Measurements from ENCODE around the gene CCDC178. TPM values are rescaled to one million over a fixed set of nuclear protein-coding genes. Genes with fewer than 3 reads are reported as not detected.

The CCDC178 gene
- polyA plus RNA-seq, 1 donor from 2014 or later = not detected

- Histone ChIP-seq H3K79me2 (replicated peaks; ENCODE audit: insufficient read depth, low read length) (no peaks in the 10 kb centered on the region), H3K9ac (ENCODE audit: low read length) (no peak overlapping the region), H3K27ac (ENCODE audit: low read length) (no peak overlapping the region), H3K4me2 (ENCODE audit: low read length) (no peak overlapping the region), H3K4me3 (ENCODE audit: low read length) (no peak overlapping the region), H3F3A (ENCODE audit: insufficient read depth, low read length, poor library complexity, severe bottlenecking) (no peaks in the 10 kb centered on the region), H4K20me1 (ENCODE audit: insufficient read depth) (no peaks in the 10 kb centered on the region), H3K9me2 (ENCODE audit: insufficient read depth, low read length) (no peaks in the 10 kb centered on the region), H3K27me3 (ENCODE audit: insufficient read depth, low read depth, low read length) (no peaks in the 10 kb centered on the region), H2AFZ (ENCODE audit: low read depth, low read length) (no peak overlapping the region), H3K9me3 (ENCODE audit: low read length) (no peaks in the 10 kb centered on the region), H3K36me3 (ENCODE audit: insufficient read depth, low read length) (no peaks in the 10 kb centered on the region)
- TF ChIP-seq CTCF (IDR thresholded peaks at IDR 0.05; ENCODE audit: poor library complexity, severe bottlenecking) = no peak
- TF ChIP-seq REST (IDR thresholded peaks at IDR 0.05; ENCODE audit: borderline replicate concordance) = peak; percentile 22
Observed at GRCh38 chr18:32911660-32912284, 528.7 kb downstream of the CCDC178 start.

DNA sequence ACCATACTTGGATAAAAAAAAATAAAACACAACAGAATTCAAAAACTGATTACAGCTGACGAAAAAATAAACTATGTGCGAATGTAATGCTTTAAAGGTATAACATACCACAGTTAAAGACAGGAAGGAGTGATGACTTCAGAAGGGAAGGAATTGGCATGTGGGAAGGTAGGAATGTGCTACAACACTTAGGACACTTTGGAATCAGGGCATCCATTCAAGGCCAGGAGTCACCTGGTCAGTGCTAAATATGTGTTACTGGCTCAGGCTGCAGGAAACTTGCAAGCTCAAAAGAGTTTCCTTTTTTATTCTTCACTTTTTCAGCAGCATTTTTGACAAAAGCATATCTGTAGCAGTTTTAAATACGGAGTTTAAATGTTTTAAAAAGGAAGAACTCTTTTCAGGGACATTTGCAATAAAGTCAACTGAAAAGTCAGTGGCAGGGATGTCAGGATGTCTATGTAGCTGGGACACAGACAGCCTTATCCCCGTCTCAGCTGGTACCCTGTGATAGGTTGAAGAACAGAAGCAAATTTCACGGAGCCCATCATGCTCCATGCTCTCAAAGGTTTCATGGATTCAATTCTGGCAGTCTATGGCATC is 529.7 kb downstream of the CCDC178 start:
- Histone ChIP-seq H3K9me2 (ENCODE audit: insufficient read depth, low read length) (no peaks in the 10 kb centered on the region), H3K9ac (ENCODE audit: low read length) (no peak overlapping the region), H3K4me3 (ENCODE audit: low read length) (no peak overlapping the region), H3K79me2 (replicated peaks; ENCODE audit: insufficient read depth, low read length) (no peaks in the 10 kb centered on the region), H3K36me3 (ENCODE audit: insufficient read depth, low read length) (no peaks in the 10 kb centered on the region), H2AFZ (ENCODE audit: low read depth, low read length) (no peak overlapping the region), H3K27ac (ENCODE audit: low read length) (no peak overlapping the region), H3K27me3 (ENCODE audit: insufficient read depth, low read depth, low read length) (no peaks in the 10 kb centered on the region), H3K9me3 (ENCODE audit: low read length) (no peaks in the 10 kb centered on the region), H3F3A (ENCODE audit: insufficient read depth, low read length, poor library complexity, severe bottlenecking) (no peaks in the 10 kb centered on the region), H4K20me1 (ENCODE audit: insufficient read depth) (no peaks in the 10 kb centered on the region), H3K4me2 (ENCODE audit: low read length) (no peak overlapping the region)
- TF ChIP-seq TAF1 (IDR thresholded peaks at IDR 0.05; ENCODE audit: low read depth) (no peak), EP300 (conservative IDR thresholded peaks at IDR 0.05; ENCODE audit: poor library complexity, severe bottlenecking) (no peak), POLR2AphosphoS5 (IDR thresholded peaks at IDR 0.05) (no peak), MXI1 (conservative IDR thresholded peaks at IDR 0.05; ENCODE audit: poor library complexity, severe bottlenecking) (no peak), EZH2 (IDR thresholded peaks at IDR 0.05; ENCODE audit: borderline replicate concordance, insufficient read depth, low read length, poor library complexity, severe bottlenecking) (no peak), REST (IDR thresholded peaks at IDR 0.05; ENCODE audit: borderline replicate concordance) (no peak), SMC3 (conservative IDR thresholded peaks at IDR 0.05; ENCODE audit: poor library complexity) (no peak), RAD21 (conservative IDR thresholded peaks at IDR 0.05) (no peak), CTCF (IDR thresholded peaks at IDR 0.05; ENCODE audit: poor library complexity, severe bottlenecking) (no peak)
